OCI-LY1 (cell line): ENCODE results near the gene INPP5A.

ENCODE experiments used
- EZH2 ChIP-seq: fragments of 200-600 bp; sonication (generic), shearing (Covaris generic); IDR thresholded peaks from 2 replicates; pipeline ENCODE4 v1.8.0; 2017; ENCODE audit warnings: borderline replicate concordance, mixed run types, mild to moderate bottlenecking, antibody characterized with exemption, low read length, moderate library complexity, mixed read lengths
- TF ChIP-seq, protein P1 (sequence below): fragments of 200-600 bp; sonication (generic), shearing (Covaris generic); IDR thresholded peaks from 2 replicates; pipeline ENCODE4 v1.5.1; 2017; ENCODE audit warnings: mild to moderate bottlenecking, antibody characterized with exemption, low read length, moderate library complexity, mixed read lengths

DNA sequence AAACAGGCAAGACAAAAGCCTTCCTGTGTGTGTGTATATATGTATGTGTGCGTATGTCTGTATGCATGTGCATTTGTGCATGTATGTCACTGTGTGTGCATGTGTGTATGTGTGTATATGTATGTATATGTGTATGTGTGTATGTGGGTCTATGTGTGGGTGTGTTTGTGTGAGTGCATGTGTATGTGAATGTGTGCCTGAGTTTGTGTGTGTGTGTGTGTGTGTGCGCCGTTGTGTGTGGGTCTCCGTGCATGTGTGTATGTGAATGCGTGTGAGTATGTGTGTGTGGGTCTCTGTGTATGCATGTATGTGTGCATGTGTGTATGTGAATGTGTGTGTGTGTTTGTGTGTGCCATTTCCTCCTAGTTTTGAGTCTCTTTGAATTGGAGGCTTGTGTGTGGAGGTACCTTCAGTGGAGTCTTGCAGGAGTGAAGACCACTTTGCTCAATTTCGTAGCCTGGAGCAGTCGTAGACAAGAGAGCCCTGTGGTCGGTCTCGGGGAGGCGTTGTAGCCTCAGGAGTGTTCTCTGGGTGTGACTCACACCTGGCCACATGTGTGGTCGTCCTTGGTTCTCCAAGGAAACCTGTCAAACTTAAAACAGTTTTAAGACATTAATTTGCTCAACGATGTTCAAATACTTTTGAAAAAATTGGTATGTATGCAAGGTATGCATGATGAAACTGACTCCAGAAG, 28.1 kb downstream of the INPP5A start:
- TF ChIP-seq EZH2, result no peak
- TF ChIP-seq, protein P1, sequence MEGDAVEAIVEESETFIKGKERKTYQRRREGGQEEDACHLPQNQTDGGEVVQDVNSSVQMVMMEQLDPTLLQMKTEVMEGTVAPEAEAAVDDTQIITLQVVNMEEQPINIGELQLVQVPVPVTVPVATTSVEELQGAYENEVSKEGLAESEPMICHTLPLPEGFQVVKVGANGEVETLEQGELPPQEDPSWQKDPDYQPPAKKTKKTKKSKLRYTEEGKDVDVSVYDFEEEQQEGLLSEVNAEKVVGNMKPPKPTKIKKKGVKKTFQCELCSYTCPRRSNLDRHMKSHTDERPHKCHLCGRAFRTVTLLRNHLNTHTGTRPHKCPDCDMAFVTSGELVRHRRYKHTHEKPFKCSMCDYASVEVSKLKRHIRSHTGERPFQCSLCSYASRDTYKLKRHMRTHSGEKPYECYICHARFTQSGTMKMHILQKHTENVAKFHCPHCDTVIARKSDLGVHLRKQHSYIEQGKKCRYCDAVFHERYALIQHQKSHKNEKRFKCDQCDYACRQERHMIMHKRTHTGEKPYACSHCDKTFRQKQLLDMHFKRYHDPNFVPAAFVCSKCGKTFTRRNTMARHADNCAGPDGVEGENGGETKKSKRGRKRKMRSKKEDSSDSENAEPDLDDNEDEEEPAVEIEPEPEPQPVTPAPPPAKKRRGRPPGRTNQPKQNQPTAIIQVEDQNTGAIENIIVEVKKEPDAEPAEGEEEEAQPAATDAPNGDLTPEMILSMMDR, result no peak
